ENCODE measurements around the gene TMED9.
"Not testable (repeated sequence)": the region's sequence is repeated elsewhere in the genome, so short reads cannot be mapped to it uniquely, and the experiment has no call there.

The TMED9 gene

DNA sequence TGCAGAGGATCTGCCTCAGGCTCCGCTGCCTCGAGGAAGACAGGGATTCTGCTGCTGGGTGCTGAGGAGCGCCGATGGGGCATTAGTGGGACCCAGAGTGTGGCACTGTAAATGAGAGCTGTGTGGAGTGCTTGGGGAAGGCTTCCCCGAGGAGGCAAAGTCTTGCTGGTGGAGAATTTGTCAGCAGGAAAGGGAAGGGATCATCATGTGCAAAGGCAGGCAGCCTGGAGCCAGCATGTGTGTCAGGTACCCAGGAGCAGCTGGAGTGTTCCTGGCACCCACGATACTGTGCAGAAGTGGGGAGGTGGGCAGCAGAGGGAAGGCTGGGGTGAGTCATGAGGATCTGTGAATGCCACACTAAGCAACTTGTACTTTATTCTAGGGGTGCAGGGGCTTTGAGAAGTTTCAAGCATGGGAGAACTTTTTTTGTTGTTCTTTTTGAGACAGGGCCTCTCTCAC lies 20.2 kb downstream of the TMED9 start:
- no peak overlapping the region for H3K4me3 ChIP-seq (ENCODE audit: low read length)
- TF ChIP-seq, protein P1, sequence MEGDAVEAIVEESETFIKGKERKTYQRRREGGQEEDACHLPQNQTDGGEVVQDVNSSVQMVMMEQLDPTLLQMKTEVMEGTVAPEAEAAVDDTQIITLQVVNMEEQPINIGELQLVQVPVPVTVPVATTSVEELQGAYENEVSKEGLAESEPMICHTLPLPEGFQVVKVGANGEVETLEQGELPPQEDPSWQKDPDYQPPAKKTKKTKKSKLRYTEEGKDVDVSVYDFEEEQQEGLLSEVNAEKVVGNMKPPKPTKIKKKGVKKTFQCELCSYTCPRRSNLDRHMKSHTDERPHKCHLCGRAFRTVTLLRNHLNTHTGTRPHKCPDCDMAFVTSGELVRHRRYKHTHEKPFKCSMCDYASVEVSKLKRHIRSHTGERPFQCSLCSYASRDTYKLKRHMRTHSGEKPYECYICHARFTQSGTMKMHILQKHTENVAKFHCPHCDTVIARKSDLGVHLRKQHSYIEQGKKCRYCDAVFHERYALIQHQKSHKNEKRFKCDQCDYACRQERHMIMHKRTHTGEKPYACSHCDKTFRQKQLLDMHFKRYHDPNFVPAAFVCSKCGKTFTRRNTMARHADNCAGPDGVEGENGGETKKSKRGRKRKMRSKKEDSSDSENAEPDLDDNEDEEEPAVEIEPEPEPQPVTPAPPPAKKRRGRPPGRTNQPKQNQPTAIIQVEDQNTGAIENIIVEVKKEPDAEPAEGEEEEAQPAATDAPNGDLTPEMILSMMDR (IDR thresholded peaks at IDR 0.05; ENCODE audit: insufficient read depth, low read depth, low read length, missing control alignments): no peak
- no peak for DNase-seq (ENCODE audit: low read depth)

DNA sequence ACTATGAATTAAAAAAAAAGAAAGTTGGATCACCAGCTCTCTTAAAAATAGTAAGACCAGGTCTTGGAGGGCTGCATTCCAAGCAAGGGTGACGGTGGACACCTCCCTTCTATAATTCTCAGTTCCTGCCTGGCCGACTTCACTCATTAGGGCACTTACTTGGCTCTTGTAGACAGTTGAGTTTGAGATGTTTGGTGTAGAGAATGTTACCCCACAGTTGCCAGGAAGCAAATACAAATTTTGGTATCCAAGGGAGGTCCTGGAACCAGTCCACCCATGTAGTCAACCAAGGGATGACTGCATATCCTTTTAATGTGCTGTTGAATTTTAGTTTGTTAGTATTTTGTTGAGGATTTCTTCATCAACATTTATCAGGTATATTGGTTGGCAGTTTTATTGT lies 28.6 kb downstream of the TMED9 start:
- TF ChIP-seq, protein P1 (IDR thresholded peaks at IDR 0.05; ENCODE audit: insufficient read depth, low read depth, low read length, missing control alignments): no peak
- no peak overlapping the region for H3K4me3 ChIP-seq (ENCODE audit: low read length)
- no peak for DNase-seq (ENCODE audit: low read depth)

DNA sequence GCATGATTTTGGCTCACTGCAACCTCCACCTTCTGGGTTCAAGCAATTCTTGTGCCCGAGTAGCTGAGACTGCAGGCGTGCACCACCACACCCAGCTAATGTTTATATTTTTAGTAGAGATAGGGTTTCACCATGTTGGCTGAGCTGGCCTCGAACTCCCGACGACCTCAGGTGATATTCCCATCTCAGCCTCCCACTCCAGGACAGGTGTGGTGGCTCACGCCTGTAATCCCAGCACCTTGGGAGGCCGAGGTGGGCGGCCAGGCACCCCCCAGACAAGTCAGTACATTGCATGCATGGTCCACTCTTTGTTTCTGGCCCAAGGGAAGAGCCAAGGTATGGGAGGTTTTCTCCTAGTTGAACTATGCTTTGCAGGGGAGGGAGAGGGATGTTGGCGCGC lies 32.2 kb downstream of the TMED9 start:
- DNase-seq (ENCODE audit: low read depth); H3K4me3 ChIP-seq (ENCODE audit: low read length): not testable (repeated sequence)

DNA sequence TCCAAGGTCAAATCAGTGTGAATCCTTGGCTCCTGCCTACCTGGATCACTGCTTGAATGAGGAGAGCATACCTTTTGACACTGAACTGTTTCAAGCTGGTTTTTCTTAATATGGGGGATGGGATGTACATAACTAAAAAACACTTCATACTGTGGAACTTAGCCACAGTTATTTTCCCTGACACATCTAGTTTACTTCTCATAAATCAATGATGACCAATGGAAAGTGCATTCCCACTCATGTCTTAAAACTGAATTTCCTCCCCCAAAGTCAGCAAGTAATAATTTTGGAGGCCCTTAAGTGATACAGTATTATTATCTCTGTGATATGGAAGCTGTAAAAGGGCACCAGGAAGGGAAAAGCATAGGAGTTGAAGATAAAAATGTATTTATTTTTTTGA lies 38.2 kb downstream of the TMED9 start:
- H3K4me3 ChIP-seq (ENCODE audit: low read length); DNase-seq (ENCODE audit: low read depth): not testable (repeated sequence)

DNA sequence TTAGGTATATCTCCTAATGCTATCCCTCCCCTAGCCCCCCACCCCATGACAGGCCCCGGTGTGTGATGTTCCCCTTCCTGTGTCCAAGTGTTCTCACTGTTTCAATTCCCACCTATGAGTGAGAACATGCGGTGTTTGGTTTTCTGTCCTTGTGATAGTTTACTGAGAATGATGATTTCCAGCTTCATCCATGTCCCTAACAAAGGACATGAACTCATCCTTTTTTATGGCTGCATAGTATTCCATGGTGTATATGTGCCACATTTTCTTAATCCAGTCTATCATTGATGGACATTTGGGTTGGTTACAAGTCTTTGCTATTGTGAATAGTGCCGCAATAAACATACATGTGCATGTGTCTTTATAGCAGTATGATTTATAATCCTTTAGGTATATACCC lies 42.9 kb downstream of the TMED9 start:
- H3K4me3 ChIP-seq (ENCODE audit: low read length); DNase-seq (ENCODE audit: low read depth): not testable (repeated sequence)

DNA sequence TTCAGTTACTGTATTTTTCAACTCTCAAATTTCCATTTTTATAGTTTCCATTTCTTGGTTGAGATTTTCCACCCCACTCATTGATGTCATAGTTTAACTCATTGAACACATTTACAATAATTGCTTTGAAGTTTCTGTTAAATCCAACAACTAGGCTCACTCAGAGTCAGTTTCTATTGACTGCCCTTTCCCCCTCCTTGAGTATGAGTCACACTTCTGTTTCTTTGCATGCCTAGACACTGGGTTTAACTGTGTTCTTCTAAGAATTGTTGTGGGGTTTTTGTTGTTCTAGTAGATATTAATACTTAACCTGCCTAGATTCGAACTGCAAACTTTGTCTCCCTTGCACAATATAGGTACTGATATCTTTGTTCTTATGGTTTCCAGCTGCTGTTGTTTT lies 53.5 kb downstream of the TMED9 start:
- H3K4me3 ChIP-seq (ENCODE audit: low read length); DNase-seq (ENCODE audit: low read depth): not testable (repeated sequence)
